HepG2 (cell line): ENCODE measurements around the gene MBD3L5. TPM values are rescaled to one million over a fixed set of nuclear protein-coding genes. Genes with fewer than 3 reads are reported as not detected.

Source experiments
- ATAC-seq: fragments of 200-7000 bp; cut with Tn5 transposase; 3 replicates; pipeline ENCODE4 v1.9.1; 2020; ENCODE audit warnings: mild to moderate bottlenecking, moderate library complexity
- BruUV-seq: library from RNA; stranded (reverse); fragments of 400-500 nt; replicated peaks from 2 replicates; lab custom pipeline; 2021; lab: Mats Ljungman, UMichigan
- CTCF ChIA-PET: fragments of 300-600 bp; formaldehyde crosslinking; extraction: SDS; loops from one replicate; lab custom pipeline; 2021; ENCODE audit warnings: low total read pairs, inconsistent platforms, low intra/inter-chr PET ratio; lab: Yijun Ruan, JAX
- POLR2A ChIA-PET: fragments of 350-600 bp; sonication (Branson Sonifier 250); formaldehyde crosslinking; loops from one replicate; lab custom pipeline; 2020; ENCODE audit warnings: antibody characterized with exemption, inconsistent platforms; lab: Yijun Ruan, JAX
- DNase-seq: peaks from one replicate; pipeline ENCODE4 v3.0.0-alpha.2; 2015; ENCODE audit warnings: low spot score
- FAIRE-seq: peaks from 3 replicates; lab custom pipeline; 2011; peaks lifted over from hg19 to GRCh38; lab: Jason Lieb, UNC
- H2AFZ ChIP-seq: one replicate; pipeline ENCODE4 v1.6.1; 2011; ENCODE audit warnings: low read length, inconsistent platforms
- H3K27ac ChIP-seq: fragments of 300-600 bp; 3 replicates; pipeline ENCODE4 v1.8.0; 2011; ENCODE audit warnings: mixed run types, mild to moderate bottlenecking, mixed read lengths, low read length, inconsistent platforms; ENCODE audit not compliant: insufficient read depth; ENCODE audit errors: extremely low read length
- H3K27me3 ChIP-seq, 2 experiments: fragments of 200-600 bp in 1 of 2; 2 replicates in 1 of 2; 3 replicates in 1 of 2; pipeline versions ENCODE4 v1.6.0 to v1.8.0; 2011; ENCODE audit warnings: low read length in 2 of 2, mild to moderate bottlenecking in 2 of 2, moderate library complexity in 2 of 2, inconsistent platforms in 1 of 2; ENCODE audit not compliant: insufficient read depth in 2 of 2, control insufficient read depth in 1 of 2
- H3K36me3 ChIP-seq, 2 experiments: fragments of 200-600 bp in 1 of 2; replicated peaks in 1 of 2; 2 replicates in 1 of 2; 3 replicates in 1 of 2; pipeline versions ENCODE4 v1.5.1 to v1.8.0; 2011; ENCODE audit warnings: low read length in 2 of 2, inconsistent platforms in 1 of 2; ENCODE audit not compliant: insufficient read depth in 2 of 2, control insufficient read depth in 1 of 2
- H3K4me1 ChIP-seq: 2 replicates; pipeline ENCODE4 v1.5.1; 2012; ENCODE audit warnings: low read length, inconsistent platforms; ENCODE audit not compliant: insufficient read depth
- H3K4me2 ChIP-seq: 2 replicates; pipeline ENCODE4 v1.6.0; 2011; ENCODE audit warnings: low read depth, low read length, inconsistent platforms
- H3K4me3 ChIP-seq, 3 experiments: fragments of 200-600 bp in 1 of 3; sonication (generic), shearing (Covaris generic) in 1 of 3; replicated peaks in 1 of 3; 2 replicates each; pipeline ENCODE4 v1.5.1; 2011 to 2016; ENCODE audit warnings: low read length in 3 of 3, inconsistent platforms in 2 of 3, low read depth in 2 of 3, mild to moderate bottlenecking in 2 of 3, control low read depth in 1 of 3, mixed read lengths in 1 of 3; ENCODE audit not compliant: insufficient read depth in 1 of 3
- H3K79me2 ChIP-seq: one replicate; pipeline ENCODE4 v1.6.1; 2011; ENCODE audit warnings: low read length, inconsistent platforms; ENCODE audit not compliant: insufficient read depth
- H3K9ac ChIP-seq: 2 replicates; pipeline ENCODE4 v1.6.0; 2011; ENCODE audit warnings: mild to moderate bottlenecking, low read depth, low read length, inconsistent platforms; ENCODE audit not compliant: insufficient read depth
- H3K9me3 ChIP-seq: 2 replicates; pipeline ENCODE4 v1.5.1; 2012; ENCODE audit warnings: mild to moderate bottlenecking, low read length
- H4K20me1 ChIP-seq: 2 replicates; pipeline ENCODE4 v1.6.0; 2011; ENCODE audit warnings: inconsistent platforms, mild to moderate bottlenecking, low read length, moderate library complexity; ENCODE audit not compliant: insufficient read depth
- HOXA9 ChIP-seq: sonication (generic); formaldehyde crosslinking; IDR thresholded peaks from 2 replicates; pipeline ENCODE4 v1.8.1; 2022; ENCODE audit warnings: missing genetic modification reagents, mild to moderate bottlenecking, moderate library complexity, borderline replicate concordance
- NFYC ChIP-seq: IDR thresholded peaks from 2 replicates; pipeline ENCODE4 v1.6.1; 2016; ENCODE audit warnings: missing genetic modification reagents, missing compliant biosample characterization
- NR2F1 ChIP-seq, 2 experiments: fragments of 450-650 bp in 1 of 2; formaldehyde crosslinking in 1 of 2; IDR thresholded peaks; 2 replicates each; pipeline versions ENCODE4 v1.5.0 to v1.6.1; 2016 to 2020; ENCODE audit warnings: mild to moderate bottlenecking in 1 of 2, missing compliant biosample characterization in 1 of 2, missing genetic modification reagents in 1 of 2, moderate library complexity in 1 of 2
- NR3C1 ChIP-seq: sonication (generic); formaldehyde crosslinking; IDR thresholded peaks from 2 replicates; pipeline ENCODE4 v1.4.0; 2020; ENCODE audit warnings: missing genetic modification reagents
- PLSCR1 ChIP-seq: sonication (generic); formaldehyde crosslinking; IDR thresholded peaks from 2 replicates; pipeline ENCODE4 v1.5.0; 2020; ENCODE audit warnings: missing genetic modification reagents, mild to moderate bottlenecking, borderline replicate concordance
- POGZ ChIP-seq: sonication (generic); formaldehyde crosslinking; IDR thresholded peaks from 2 replicates; pipeline ENCODE4 v1.4.0; 2020; ENCODE audit warnings: mild to moderate bottlenecking, missing genetic modification reagents
- UBTF ChIP-seq: sonication (generic); formaldehyde crosslinking; IDR thresholded peaks from 2 replicates; pipeline ENCODE4 v1.4.0; 2020; ENCODE audit warnings: mild to moderate bottlenecking, missing genetic modification reagents
- USF2 ChIP-seq, 2 experiments: sonication (generic) in 1 of 2; formaldehyde crosslinking in 1 of 2; IDR thresholded peaks; 2 replicates each; pipeline versions ENCODE4 v1.5.1 to v1.6.1; 2011 to 2020; ENCODE audit warnings: borderline replicate concordance in 1 of 2, low read depth in 1 of 2, low read length in 1 of 2, mild to moderate bottlenecking in 1 of 2, missing genetic modification reagents in 1 of 2, moderate library complexity in 1 of 2
- ZNF468 ChIP-seq: sonication (generic); formaldehyde crosslinking; IDR thresholded peaks from 2 replicates; pipeline ENCODE4 v1.8.0; 2022; ENCODE audit warnings: mild to moderate bottlenecking, moderate library complexity, missing genetic modification reagents
- ZNF549 ChIP-seq: sonication (generic); formaldehyde crosslinking; IDR thresholded peaks from 2 replicates; pipeline ENCODE4 v1.5.0; 2020; ENCODE audit warnings: missing genetic modification reagents
- ZNF704 ChIP-seq: sonication (generic); formaldehyde crosslinking; IDR thresholded peaks from 2 replicates; pipeline ENCODE4 v1.8.1; 2023; ENCODE audit warnings: mild to moderate bottlenecking, inconsistent platforms, moderate library complexity, missing genetic modification reagents, borderline replicate concordance
- WGBS: methylation state at CpG from one replicate; pipeline ENCODE4 v1.1.6; 2017; ENCODE audit warnings: low lambda C conversion rate; 5-methylcytosine and 5-hydroxymethylcytosine counted together
- in situ Hi-C: cut with HindIII; loops from 2 replicates; pipeline ENCODE4 v1.10.0; 2017; ENCODE audit warnings: low pct_unique_long_range_greater_than_20kb; ENCODE audit not compliant: extremely low pct_ligation_motif_present
- intact Hi-C: fragments of 100-400 bp; cut with micrococcal nuclease; formaldehyde crosslinking; loops from one replicate; pipeline ENCODE4 v1.10.0; 2022; ENCODE audit not compliant: unreplicated experiment
- polyA plus RNA-seq, 8 experiments: library from polyadenylated mRNA; depleted of rRNA in 3 of 8; stranded (reverse) in 7 of 8; unstranded in 1 of 8; fragments of >200 nt; fragmentation: Illumina TruSeq in 4 of 8; extraction: Trizol in 4 of 8; gene quantifications; 2 replicates each; pipeline versions ENCODE4 v1.2.1 to v1.2.3, GENCODE V29; 2011 to 2016; ENCODE audit warnings: low read depth in 4 of 8, missing spikeins in 1 of 8, mixed read lengths in 1 of 8; ENCODE audit not compliant: insufficient read depth in 1 of 8
- total RNA-seq, 5 experiments: library from RNA; depleted of rRNA; stranded (reverse); fragments of >200 nt; fragmentation: Illumina TruSeq; extraction: Trizol; gene quantifications; 2 replicates each; pipeline ENCODE4 v1.2.3, GENCODE V29; 2016; ENCODE audit warnings: low read depth in 1 of 5

MBD3L5 gene
- total and polyA plus RNA-seq, 2 of the 13 experiments (the other 11 are each of a cell fraction or from before 2014, with no cell fraction given): not detected

- Histone ChIP-seq H2AFZ (no peak overlapping the region), H4K20me1 (no peaks in the 10 kb centered on the region), H3K9me3 (no peaks in the 10 kb centered on the region), H3K36me3 (no peaks in the 10 kb centered on the region), H3K27me3 (no peaks in the 10 kb centered on the region), H3K4me2 (no peak overlapping the region), H3K9ac (no peak overlapping the region), H3K4me3 (no peak overlapping the region), H3K27ac (no peak overlapping the region), H3K4me1 (no peaks in the 10 kb centered on the region), H3K79me2 (no peaks in the 10 kb centered on the region)
- in situ Hi-C loops (no loop called here), intact Hi-C loops (no loop called here)
- no peak for FAIRE-seq
- no peak for DNase-seq
- WGBS: 30% methylated on average over 4 of the region's 11 CpGs
- POLR2A ChIA-PET: no interaction called here
- ATAC-seq: no peak
- no peak for TF ChIP-seq ZNF549
- TF ChIP-seq NFYC (CRISPR knock-in tag): peak; percentile 20; the same call in 1 of the 2 replicates
- no peak for TF ChIP-seq NR3C1 (CRISPR knock-in tag)
- TF ChIP-seq USF2 (IDR thresholded peaks at IDR 0.05; ENCODE audit: low read depth, low read length): 0 out of 2 replicates have a peak, but pooled peaks have one; percentile 38
- no peak for TF ChIP-seq USF2 (CRISPR knock-in tag; IDR thresholded peaks at IDR 0.05; ENCODE audit: borderline replicate concordance)
- no peak for TF ChIP-seq ZNF468
- BruUV-seq: no TSS peak
- CTCF ChIA-PET: no interaction called here
Observed at GRCh38 chr19:7006135-7006704, 24.2 kb upstream of the MBD3L5 start.

GRCh38 chr19:7007859-7008258 lies 22.5 kb upstream of the MBD3L5 start:
- 0% methylated on average over 4 of the region's 4 CpGs for WGBS
- Histone ChIP-seq H3K4me3 (no peak overlapping the region), H3K4me1 (no peaks in the 10 kb centered on the region), H3K27ac (no peak overlapping the region), H3K4me2 (no peak overlapping the region), H3K79me2 (no peaks in the 10 kb centered on the region), H3K27me3 (no peaks in the 10 kb centered on the region), H4K20me1 (no peaks in the 10 kb centered on the region), H3K9me3 (no peaks in the 10 kb centered on the region), H2AFZ (no peak overlapping the region), H3K9ac (no peak overlapping the region), H3K36me3 (no peaks in the 10 kb centered on the region)
- FAIRE-seq (no peak), DNase-seq (no peak), ATAC-seq (no peak)
- no TSS peak for BruUV-seq
- POLR2A ChIA-PET: no interaction called here
- in situ Hi-C loops (no loop called here), intact Hi-C loops (no loop called here)
- CTCF ChIA-PET: no interaction called here
- TF ChIP-seq ZNF704: no peak
- TF ChIP-seq HOXA9 (CRISPR knock-in tag): no peak
- no peak for TF ChIP-seq NR2F1 (CRISPR knock-in tag; IDR thresholded peaks at IDR 0.05)
- no peak for TF ChIP-seq PLSCR1
- no peak for TF ChIP-seq POGZ
- TF ChIP-seq UBTF (CRISPR knock-in tag): no peak
